ENCODE results near the gene SGK1. TPM values are rescaled to one million over a fixed set of nuclear protein-coding genes. Genes with fewer than 3 reads are reported as not detected.

Gene SGK1
- total and polyA plus RNA-seq, 2 donors (not counting 1 experiment from before 2014, with no cell fraction given), result 37.3 to 57.8 TPM

DNA sequence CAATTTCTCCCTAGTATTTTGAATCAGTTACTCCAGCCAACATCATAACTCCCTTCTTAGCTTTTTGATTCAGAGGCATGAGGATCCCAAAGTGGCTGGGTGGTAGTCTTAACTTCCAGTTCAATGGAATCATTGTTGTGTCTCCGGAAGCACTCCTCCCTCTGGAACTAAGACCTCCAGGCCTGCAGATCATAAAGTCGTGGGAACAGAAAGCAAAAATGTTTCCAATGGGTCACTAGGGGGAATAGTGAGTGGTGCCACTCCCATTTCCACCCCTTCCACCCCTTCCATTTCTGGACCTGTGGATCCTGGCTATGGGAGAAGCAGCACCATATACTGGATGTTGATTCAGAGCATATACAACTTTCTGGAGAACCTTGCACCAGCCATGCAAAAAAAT is 130.8 kb downstream of the SGK1 start:
- H3K4me3 Mint-ChIP-seq, result no peak overlapping the region
- Histone ChIP-seq H3K9ac (ENCODE audit: low read length) (no peak overlapping the region), H3K9me3 (ENCODE audit: control extremely low read depth in 1 of 3, control insufficient read depth in 2 of 3, insufficient read depth in 1 of 3, low read length in 2 of 3) (peaks cover 0 to 3% (median 0%) of the 10 kb centered on the region in 3 donors), H2AFZ (ENCODE audit: insufficient read depth, low read depth, low read length, poor library complexity, severe bottlenecking) (no peak overlapping the region), H4K20me1 (ENCODE audit: control insufficient read depth, insufficient read depth, low read length, poor library complexity, severe bottlenecking) (no peaks in the 10 kb centered on the region), H3K36me3 (replicated peaks in 1 of 2; ENCODE audit: control extremely low read depth in 1 of 2, control insufficient read depth in 1 of 2, extremely low read depth in 1 of 2, insufficient read depth in 2 of 2, low read length in 1 of 2) (no peaks in the 10 kb centered on the region), H3K79me2 (ENCODE audit: control insufficient read depth, insufficient read depth, low read length) (no peaks in the 10 kb centered on the region), H3K4me1 (ENCODE audit: control insufficient read depth in 2 of 2, insufficient read depth in 2 of 2, low read length in 2 of 2) (peaks cover 4 to 8% of the 10 kb centered on the region in 2 donors), H3K4me2 (replicated peaks; ENCODE audit: low read depth, low read length, poor library complexity, severe bottlenecking) (no peak overlapping the region), H3K4me3 (ENCODE audit: control extremely low read depth in 1 of 5, extremely low read depth in 1 of 5, insufficient read depth in 1 of 5, low read depth in 2 of 5, low read length in 4 of 5) (no peak overlapping the region), H3K27ac (ENCODE audit: low read length in 2 of 2) (no peak overlapping the region), H3K27me3 (replicated peaks in 1 of 4; ENCODE audit: control extremely low read depth in 1 of 4, control insufficient read depth in 3 of 4, insufficient read depth in 4 of 4, low read length in 3 of 4) (no peaks in the 10 kb centered on the region)
- ChIA-PET POLR2A (no interaction called here), CTCF (interaction anchor here (1.0 kb wide), 1 partner anchor 177 kb away, joined by 3 read pairs; no protein-coding TSS in a partner anchor)
- H3K4me1 Mint-ChIP-seq, result peaks cover 6% of the 10 kb centered on the region
- DNase-seq (no peak), ATAC-seq (ENCODE audit: low read depth) (no peak)
- intact Hi-C loops (cut with micrococcal nuclease), result no loop called here
- no peak overlapping the region for H3K27ac Mint-ChIP-seq
- no CpG with 5 or more reads among the region's 2 CpGs for WGBS (ENCODE audit: insufficient coverage)
- H3K27me3 Mint-ChIP-seq, result no peaks in the 10 kb centered on the region
- H3K9me3 Mint-ChIP-seq (ENCODE audit: insufficient read depth), result no peaks in the 10 kb centered on the region
- TF ChIP-seq, protein P1, sequence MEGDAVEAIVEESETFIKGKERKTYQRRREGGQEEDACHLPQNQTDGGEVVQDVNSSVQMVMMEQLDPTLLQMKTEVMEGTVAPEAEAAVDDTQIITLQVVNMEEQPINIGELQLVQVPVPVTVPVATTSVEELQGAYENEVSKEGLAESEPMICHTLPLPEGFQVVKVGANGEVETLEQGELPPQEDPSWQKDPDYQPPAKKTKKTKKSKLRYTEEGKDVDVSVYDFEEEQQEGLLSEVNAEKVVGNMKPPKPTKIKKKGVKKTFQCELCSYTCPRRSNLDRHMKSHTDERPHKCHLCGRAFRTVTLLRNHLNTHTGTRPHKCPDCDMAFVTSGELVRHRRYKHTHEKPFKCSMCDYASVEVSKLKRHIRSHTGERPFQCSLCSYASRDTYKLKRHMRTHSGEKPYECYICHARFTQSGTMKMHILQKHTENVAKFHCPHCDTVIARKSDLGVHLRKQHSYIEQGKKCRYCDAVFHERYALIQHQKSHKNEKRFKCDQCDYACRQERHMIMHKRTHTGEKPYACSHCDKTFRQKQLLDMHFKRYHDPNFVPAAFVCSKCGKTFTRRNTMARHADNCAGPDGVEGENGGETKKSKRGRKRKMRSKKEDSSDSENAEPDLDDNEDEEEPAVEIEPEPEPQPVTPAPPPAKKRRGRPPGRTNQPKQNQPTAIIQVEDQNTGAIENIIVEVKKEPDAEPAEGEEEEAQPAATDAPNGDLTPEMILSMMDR (IDR thresholded peaks at IDR 0.05), result no peak
- TF ChIP-seq EZH2 (IDR thresholded peaks at IDR 0.05; ENCODE audit: borderline replicate concordance, insufficient read depth, low read depth, low read length, poor library complexity, severe bottlenecking), result no peak

- Histone ChIP-seq H3K79me2 (ENCODE audit: control insufficient read depth, insufficient read depth, low read length) (no peaks in the 10 kb centered on the region), H3K4me1 (ENCODE audit: control insufficient read depth in 2 of 2, insufficient read depth in 2 of 2, low read length in 2 of 2) (peaks cover 4 to 8% of the 10 kb centered on the region in 2 donors), H3K9me3 (ENCODE audit: control extremely low read depth in 1 of 3, control insufficient read depth in 2 of 3, insufficient read depth in 1 of 3, low read length in 2 of 3) (peaks cover 0 to 3% (median 0%) of the 10 kb centered on the region in 3 donors), H3K36me3 (replicated peaks in 1 of 2; ENCODE audit: control extremely low read depth in 1 of 2, control insufficient read depth in 1 of 2, extremely low read depth in 1 of 2, insufficient read depth in 2 of 2, low read length in 1 of 2) (no peaks in the 10 kb centered on the region), H3K4me2 (replicated peaks; ENCODE audit: low read depth, low read length, poor library complexity, severe bottlenecking) (no peak overlapping the region), H4K20me1 (ENCODE audit: control insufficient read depth, insufficient read depth, low read length, poor library complexity, severe bottlenecking) (no peaks in the 10 kb centered on the region), H3K9ac (ENCODE audit: low read length) (no peak overlapping the region), H3K27me3 (replicated peaks in 1 of 4; ENCODE audit: control extremely low read depth in 1 of 4, control insufficient read depth in 3 of 4, insufficient read depth in 4 of 4, low read length in 3 of 4) (no peaks in the 10 kb centered on the region), H3K4me3 (ENCODE audit: control extremely low read depth in 1 of 5, extremely low read depth in 1 of 5, insufficient read depth in 1 of 5, low read depth in 2 of 5, low read length in 4 of 5) (no peak overlapping the region), H2AFZ (ENCODE audit: insufficient read depth, low read depth, low read length, poor library complexity, severe bottlenecking) (no peak overlapping the region), H3K27ac (ENCODE audit: low read length in 2 of 2) (no peak overlapping the region)
- DNase-seq (no peak), ATAC-seq (ENCODE audit: low read depth) (no peak)
- H3K27ac Mint-ChIP-seq, result no peak overlapping the region
- H3K4me1 Mint-ChIP-seq, result peaks cover 6% of the 10 kb centered on the region
- no peaks in the 10 kb centered on the region for H3K9me3 Mint-ChIP-seq (ENCODE audit: insufficient read depth)
- CTCF ChIA-PET, result no interaction called here
- WGBS (ENCODE audit: insufficient coverage), result no CpG with 5 or more reads among the region's 2 CpGs
- POLR2A ChIA-PET, result no interaction called here
- H3K4me3 Mint-ChIP-seq, result no peak overlapping the region
- intact Hi-C loops (cut with micrococcal nuclease), result no loop called here
- no peak for TF ChIP-seq EZH2 (IDR thresholded peaks at IDR 0.05; ENCODE audit: borderline replicate concordance, insufficient read depth, low read depth, low read length, poor library complexity, severe bottlenecking)
- TF ChIP-seq, protein P1 (IDR thresholded peaks at IDR 0.05), result no peak
- H3K27me3 Mint-ChIP-seq, result no peaks in the 10 kb centered on the region
Observed at GRCh38 chr6:134186355-134186754, 131.6 kb downstream of the SGK1 start.
